Gastrocnemius medialis (tissue), 4 donors: ENCODE measurements around the gene ENDOD1.

ENCODE experiments used
- POLR2A ChIP-seq, 2 donors: fragments of 450-650 bp; IDR thresholded peaks; one replicate each; pipeline ENCODE4 v1.6.1; 2017; ENCODE audit warnings: antibody characterized with exemption in 2 of 2, mild to moderate bottlenecking in 2 of 2, moderate library complexity in 2 of 2
- TF ChIP-seq, protein P1 (sequence below), 5 experiments: fragments of 450-650 bp in 3 of 5; fragments of 200-600 bp in 2 of 5; sonication (generic) in 2 of 5; IDR thresholded peaks in 4 of 5; conservative IDR thresholded peaks in 1 of 5; 1 replicate in 4 of 5; 2 replicates in 1 of 5; pipeline ENCODE4 v1.5.1; 2016 to 2019; ENCODE audit warnings: antibody characterized with exemption in 5 of 5, mild to moderate bottlenecking in 3 of 5, moderate library complexity in 3 of 5

GRCh38 chr11:95145430-95146060 lies 55.9 kb downstream of the ENDOD1 start:
- TF ChIP-seq, protein P1, sequence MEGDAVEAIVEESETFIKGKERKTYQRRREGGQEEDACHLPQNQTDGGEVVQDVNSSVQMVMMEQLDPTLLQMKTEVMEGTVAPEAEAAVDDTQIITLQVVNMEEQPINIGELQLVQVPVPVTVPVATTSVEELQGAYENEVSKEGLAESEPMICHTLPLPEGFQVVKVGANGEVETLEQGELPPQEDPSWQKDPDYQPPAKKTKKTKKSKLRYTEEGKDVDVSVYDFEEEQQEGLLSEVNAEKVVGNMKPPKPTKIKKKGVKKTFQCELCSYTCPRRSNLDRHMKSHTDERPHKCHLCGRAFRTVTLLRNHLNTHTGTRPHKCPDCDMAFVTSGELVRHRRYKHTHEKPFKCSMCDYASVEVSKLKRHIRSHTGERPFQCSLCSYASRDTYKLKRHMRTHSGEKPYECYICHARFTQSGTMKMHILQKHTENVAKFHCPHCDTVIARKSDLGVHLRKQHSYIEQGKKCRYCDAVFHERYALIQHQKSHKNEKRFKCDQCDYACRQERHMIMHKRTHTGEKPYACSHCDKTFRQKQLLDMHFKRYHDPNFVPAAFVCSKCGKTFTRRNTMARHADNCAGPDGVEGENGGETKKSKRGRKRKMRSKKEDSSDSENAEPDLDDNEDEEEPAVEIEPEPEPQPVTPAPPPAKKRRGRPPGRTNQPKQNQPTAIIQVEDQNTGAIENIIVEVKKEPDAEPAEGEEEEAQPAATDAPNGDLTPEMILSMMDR (IDR thresholded peaks at IDR 0.05 in 4 of 5, conservative IDR thresholded peaks at IDR 0.05 in 1 of 5), result no peak
- no peak for TF ChIP-seq POLR2A (IDR thresholded peaks at IDR 0.05)
